HUES6 (cell line): ENCODE measurements around the gene RAET1E.

ENCODE experiments used
- H3K27ac ChIP-seq: 2 replicates; pipeline ENCODE4 v1.7.0; 2013; ENCODE audit warnings: low read depth, mild to moderate bottlenecking, low read length, inconsistent platforms
- H3K27me3 ChIP-seq: 2 replicates; pipeline ENCODE4 v1.6.1; 2013; ENCODE audit warnings: low read length; ENCODE audit not compliant: control insufficient read depth, insufficient read depth
- H3K36me3 ChIP-seq: 2 replicates; pipeline ENCODE4 v1.6.1; 2013; ENCODE audit warnings: low read length; ENCODE audit not compliant: control insufficient read depth, insufficient read depth
- H3K4me1 ChIP-seq: 2 replicates; pipeline ENCODE4 v1.6.1; 2013; ENCODE audit warnings: low read length; ENCODE audit not compliant: control insufficient read depth, insufficient read depth
- H3K4me3 ChIP-seq: 2 replicates; pipeline ENCODE4 v1.5.1; 2013; ENCODE audit warnings: low read depth, low read length
- H3K9ac ChIP-seq: one replicate; pipeline ENCODE4 v1.6.1; 2013; ENCODE audit warnings: mild to moderate bottlenecking, low read length
- H3K9me3 ChIP-seq: 2 replicates; pipeline ENCODE4 v1.6.1; 2013; ENCODE audit warnings: low read depth, low read length; ENCODE audit not compliant: control insufficient read depth, insufficient read depth

The RAET1E gene

GRCh38 chr6:149906405-149906804, 8.5 kb upstream of the RAET1E start:
- Histone ChIP-seq H3K9ac (no peak overlapping the region), H3K27ac (no peak overlapping the region), H3K9me3 (peaks cover 28% of the 10 kb centered on the region), H3K36me3 (no peaks in the 10 kb centered on the region), H3K4me1 (no peaks in the 10 kb centered on the region), H3K27me3 (no peaks in the 10 kb centered on the region; the same call in 1 of the 2 replicates), H3K4me3 (no peak overlapping the region)

DNA sequence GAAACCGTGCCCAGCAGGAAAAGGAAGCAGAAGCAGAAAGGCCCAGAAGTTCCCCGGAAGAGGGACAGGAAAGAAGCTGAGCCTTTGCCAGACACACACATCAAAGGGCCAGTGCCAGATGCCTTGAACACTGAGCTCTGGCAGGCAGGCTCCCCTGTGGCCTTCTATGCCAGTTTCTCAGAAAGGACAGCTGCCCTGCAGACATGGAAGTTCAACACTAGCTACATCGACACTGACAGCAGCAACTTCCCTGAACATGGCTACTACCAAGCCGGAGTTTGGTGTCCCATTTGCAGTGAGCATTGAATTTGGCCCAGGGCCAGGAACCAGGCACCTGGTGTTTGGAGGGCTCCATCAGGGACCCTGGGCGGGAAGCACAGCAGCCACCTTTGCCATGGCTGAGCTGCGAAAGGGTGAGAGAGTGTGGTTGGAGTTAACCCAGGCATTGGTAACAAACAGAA, 8.0 kb upstream of the RAET1E start:
- Histone ChIP-seq H3K9ac (no peak overlapping the region), H3K36me3 (no peaks in the 10 kb centered on the region), H3K27me3 (no peaks in the 10 kb centered on the region), H3K4me1 (no peaks in the 10 kb centered on the region), H3K27ac (no peak overlapping the region), H3K4me3 (no peak overlapping the region), H3K9me3 (peaks cover 28% of the 10 kb centered on the region)

DNA sequence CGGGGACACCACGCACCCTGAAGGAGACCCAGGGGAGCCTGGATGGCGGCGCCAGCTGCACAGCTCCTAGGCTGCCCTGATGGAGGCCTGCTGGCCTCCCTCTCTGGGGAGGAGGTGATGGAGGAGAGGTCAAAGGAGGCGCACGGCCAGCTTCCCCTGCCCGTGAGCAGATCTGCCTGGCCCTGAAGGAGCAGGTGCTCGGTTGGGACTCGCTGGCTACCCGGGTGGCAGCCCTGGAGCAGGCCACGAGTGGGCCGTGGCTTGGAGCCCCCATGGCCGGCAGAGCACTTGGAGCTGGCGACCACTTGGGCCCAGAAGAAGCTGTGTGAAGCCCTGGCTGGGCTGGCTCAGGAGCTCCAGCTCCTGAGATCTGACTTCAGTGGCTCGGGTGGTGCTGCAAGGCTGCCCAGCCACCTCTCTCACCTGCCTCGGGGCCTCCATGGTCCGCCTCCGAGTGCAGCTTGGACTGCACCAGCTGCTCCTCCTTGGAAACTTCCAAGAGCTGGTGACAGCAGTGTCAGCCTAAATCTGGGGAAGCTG, 7.5 kb upstream of the RAET1E start:
- H3K4me1 ChIP-seq: no peaks in the 10 kb centered on the region
- H3K9ac ChIP-seq: no peak overlapping the region
- H3K9me3 ChIP-seq: peaks cover 28% of the 10 kb centered on the region
- no peak overlapping the region for H3K4me3 ChIP-seq
- H3K27me3 ChIP-seq: no peaks in the 10 kb centered on the region
- no peaks in the 10 kb centered on the region for H3K36me3 ChIP-seq
- no peak overlapping the region for H3K27ac ChIP-seq

GRCh38 chr6:149904661-149905370, 6.9 kb upstream of the RAET1E start:
- H3K4me1 ChIP-seq: no peaks in the 10 kb centered on the region
- H3K27me3 ChIP-seq: peaks cover 3% of the 10 kb centered on the region; the same call in 1 of the 2 replicates
- peaks cover 23% of the 10 kb centered on the region for H3K9me3 ChIP-seq
- H3K36me3 ChIP-seq: no peaks in the 10 kb centered on the region
- H3K4me3 ChIP-seq: no peak overlapping the region
- no peak overlapping the region for H3K27ac ChIP-seq
- no peak overlapping the region for H3K9ac ChIP-seq

DNA sequence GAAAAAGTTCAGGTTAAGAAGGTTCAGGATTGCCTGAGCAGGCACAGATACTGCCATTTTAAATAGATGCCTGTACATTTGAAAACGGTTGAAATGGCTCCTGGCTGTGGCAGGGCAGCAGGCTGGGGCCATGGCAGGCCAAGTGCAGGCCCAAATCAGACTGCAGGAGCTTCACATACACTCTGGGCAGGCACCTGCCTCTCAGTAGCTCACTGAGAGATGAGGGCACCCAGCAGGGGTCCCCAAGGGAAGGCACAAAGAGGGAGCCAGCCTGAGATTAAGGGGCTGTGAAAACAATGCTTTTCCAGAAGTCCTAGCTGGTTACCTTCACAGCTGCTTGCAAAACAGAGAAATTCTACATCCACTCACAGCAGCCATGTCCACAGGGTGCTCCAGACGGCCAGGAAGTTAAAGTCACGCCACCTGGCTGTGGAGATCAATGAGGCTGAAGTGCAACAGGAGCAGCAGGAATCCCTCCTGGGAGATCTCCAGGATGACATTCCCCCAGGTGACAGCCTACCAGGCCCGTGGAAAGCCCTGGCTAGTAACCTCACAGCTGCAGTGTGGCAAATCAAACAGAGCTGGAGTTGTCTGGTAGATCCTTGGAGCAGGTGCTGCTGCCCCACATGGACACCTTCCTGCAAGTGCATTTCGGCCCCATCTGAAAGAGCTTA, 6.2 kb upstream of the RAET1E start:
- Histone ChIP-seq H3K27me3 (peaks cover 6% of the 10 kb centered on the region; the same call in 1 of the 2 replicates), H3K36me3 (no peaks in the 10 kb centered on the region), H3K4me1 (no peaks in the 10 kb centered on the region)

GRCh38 chr6:149901444-149902140, 3.7 kb upstream of the RAET1E start:
- H3K4me3 ChIP-seq: no peak overlapping the region
- H3K9ac ChIP-seq: no peak overlapping the region
- no peaks in the 10 kb centered on the region for H3K4me1 ChIP-seq
- H3K9me3 ChIP-seq: peaks cover 4% of the 10 kb centered on the region; the same call in 1 of the 2 replicates
- H3K36me3 ChIP-seq: no peaks in the 10 kb centered on the region
- H3K27ac ChIP-seq: no peak overlapping the region
- peaks cover 13% of the 10 kb centered on the region for H3K27me3 ChIP-seq

More for the DNA sequence above, 6.2 kb upstream of the RAET1E start:
- Histone ChIP-seq H3K9me3 (peaks cover 15% of the 10 kb centered on the region), H3K9ac (no peak overlapping the region), H3K4me3 (no peak overlapping the region), H3K27ac (no peak overlapping the region)

DNA sequence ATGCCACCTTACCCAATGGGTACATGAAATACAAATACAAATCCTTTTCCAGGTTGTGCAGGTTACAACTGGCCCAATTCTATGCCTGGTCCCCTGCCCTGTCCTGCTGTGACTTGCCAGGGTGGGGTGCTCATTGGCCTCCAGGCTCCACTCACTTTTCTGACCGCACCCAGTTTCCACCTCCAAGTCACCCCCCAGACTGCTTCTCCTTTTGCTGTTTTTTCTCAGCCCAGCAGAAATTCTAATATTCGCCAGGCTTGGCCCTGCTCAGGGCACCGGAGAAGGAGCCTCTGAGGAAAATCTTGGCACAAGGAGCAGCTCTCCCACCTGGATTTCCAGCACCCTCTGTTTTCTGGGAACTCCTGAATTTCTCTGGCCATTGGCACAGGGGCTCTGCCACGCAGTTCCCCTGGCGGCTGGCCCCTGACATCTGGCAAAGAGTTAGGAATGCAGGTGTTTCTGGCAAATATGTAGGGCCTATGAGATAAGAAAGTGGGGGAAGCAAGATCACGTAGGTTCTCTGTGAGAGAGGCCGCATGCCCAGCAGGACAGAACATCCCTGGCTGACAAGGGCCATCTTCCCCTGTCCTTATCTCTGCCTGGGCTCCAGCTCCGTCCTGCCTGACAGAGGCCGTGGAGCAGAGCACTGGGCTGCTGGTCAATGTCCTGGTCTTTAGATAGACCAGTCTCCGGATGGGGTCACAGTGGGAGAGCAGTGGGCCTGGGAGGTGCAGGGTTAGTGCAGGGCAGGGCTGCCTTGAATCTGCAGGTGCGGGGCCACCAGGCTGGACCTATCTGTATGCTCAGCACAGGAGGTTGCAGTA, 2.9 kb upstream of the RAET1E start:
- H3K27ac ChIP-seq: no peak overlapping the region
- H3K9ac ChIP-seq: no peak overlapping the region
- no peaks in the 10 kb centered on the region; the same call in 1 of the 2 replicates for H3K4me1 ChIP-seq
- H3K4me3 ChIP-seq: no peak overlapping the region
- no peaks in the 10 kb centered on the region for H3K36me3 ChIP-seq
- H3K9me3 ChIP-seq: no peaks in the 10 kb centered on the region
- peaks cover 13% of the 10 kb centered on the region for H3K27me3 ChIP-seq

DNA sequence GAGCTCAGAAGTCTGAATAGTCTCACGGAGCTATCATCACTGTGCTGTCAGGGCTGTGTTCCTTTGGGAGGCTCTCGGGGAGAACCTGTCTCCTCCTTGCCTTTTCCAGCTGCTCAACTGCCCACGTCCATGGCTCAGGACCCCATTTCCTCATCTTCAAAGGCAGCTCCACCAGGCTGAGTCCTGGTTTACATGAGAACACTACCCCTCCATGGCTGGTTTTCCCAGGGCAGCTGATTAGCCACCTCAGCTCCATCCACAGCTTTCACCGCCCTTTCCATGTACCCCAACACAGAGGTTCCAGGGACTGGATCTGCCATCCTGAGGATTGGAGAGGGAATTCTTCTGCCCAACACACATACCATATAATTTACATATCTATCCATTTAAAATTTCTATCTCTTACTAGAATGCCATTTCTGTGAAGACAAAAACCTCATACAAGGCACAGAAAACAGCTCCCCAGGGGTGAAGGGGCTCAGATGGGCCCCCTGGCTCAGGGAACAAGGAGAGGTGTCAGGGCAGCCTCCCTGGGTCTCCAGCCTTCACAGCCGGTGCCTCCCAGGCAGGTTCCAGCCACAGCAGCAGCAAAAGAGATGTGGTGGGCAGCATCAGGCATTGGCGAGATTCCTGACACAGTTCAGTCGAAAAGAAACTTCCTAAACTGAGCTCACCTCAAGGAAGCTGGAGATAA, 2.2 kb upstream of the RAET1E start:
- H3K9me3 ChIP-seq: no peaks in the 10 kb centered on the region
- H3K4me3 ChIP-seq: no peak overlapping the region
- no peak overlapping the region for H3K27ac ChIP-seq
- peaks cover 13% of the 10 kb centered on the region for H3K27me3 ChIP-seq
- no peaks in the 10 kb centered on the region for H3K36me3 ChIP-seq
- H3K4me1 ChIP-seq: peaks cover 7% of the 10 kb centered on the region; the same call in 1 of the 2 replicates
- H3K9ac ChIP-seq: no peak overlapping the region

- Histone ChIP-seq H3K9ac (no peak overlapping the region), H3K27me3 (peaks cover 13% of the 10 kb centered on the region), H3K9me3 (no peaks in the 10 kb centered on the region), H3K4me1 (peaks cover 10% of the 10 kb centered on the region; the same call in 1 of the 2 replicates), H3K36me3 (no peaks in the 10 kb centered on the region), H3K27ac (no peak overlapping the region), H3K4me3 (no peak overlapping the region)
Observed at GRCh38 chr6:149899486-149899885, 1.6 kb upstream of the RAET1E start.

GRCh38 chr6:149898966-149899365, 1.1 kb upstream of the RAET1E start:
- Histone ChIP-seq H3K9ac (no peak overlapping the region), H3K4me1 (peaks cover 10% of the 10 kb centered on the region; the same call in 1 of the 2 replicates), H3K27me3 (peaks cover 13% of the 10 kb centered on the region), H3K4me3 (no peak overlapping the region), H3K27ac (no peak overlapping the region), H3K36me3 (no peaks in the 10 kb centered on the region), H3K9me3 (no peaks in the 10 kb centered on the region)
